Cardiac muscle cell (in vitro differentiated cells and primary cell): Measurements from ENCODE around the gene SH3BP2. TPM values are rescaled to one million over a fixed set of nuclear protein-coding genes. Genes with fewer than 3 reads are reported as not detected.

Experiments used
- DNase-seq, 2 donors: peaks; one replicate each; pipeline versions ENCODE4 v3.0.0 to v3.0.0-alpha.2; 2010 to 2017; ENCODE audit warnings: low read depth in 1 of 2, low spot score in 1 of 2
- H3K27ac ChIP-seq: fragments of 200-600 bp; sonication (generic); 2 replicates; pipeline ENCODE4 v1.5.1; 2016
- H3K27me3 ChIP-seq: fragments of 200-600 bp; sonication (generic); 2 replicates; pipeline ENCODE4 v1.6.0; 2016; ENCODE audit warnings: control low read depth
- H3K36me3 ChIP-seq: fragments of 200-600 bp; sonication (generic); 2 replicates; pipeline ENCODE4 v1.5.1; 2016; ENCODE audit warnings: control low read depth
- H3K4me1 ChIP-seq: fragments of 200-600 bp; sonication (generic); 2 replicates; pipeline ENCODE4 v1.8.1; 2017; ENCODE audit warnings: low read depth, mild to moderate bottlenecking, mixed run types
- H3K4me3 ChIP-seq: fragments of 200-600 bp; sonication (generic); 2 replicates; pipeline ENCODE4 v1.5.1; 2016; ENCODE audit warnings: mild to moderate bottlenecking
- H3K9me3 ChIP-seq: fragments of 200-600 bp; sonication (generic); 2 replicates; pipeline ENCODE4 v1.5.1; 2017; ENCODE audit warnings: low read depth, mild to moderate bottlenecking, control low read depth
- CTCF ChIP-seq: IDR thresholded peaks from 2 replicates; pipeline ENCODE4 v1.5.1; 2012; ENCODE audit warnings: low read depth, mild to moderate bottlenecking, low read length
- polyA plus RNA-seq: library from polyadenylated mRNA; unstranded; fragments of >200 nt; fragmentation: Nextera tagmentation; extraction: Ambion mirVana; gene quantifications from 2 replicates; pipeline ENCODE4 v1.2.1, GENCODE V29; 2016
- total RNA-seq: library from RNA; depleted of rRNA; stranded (reverse); fragments of >200 nt; gene quantifications from 2 replicates; pipeline ENCODE4 v1.2.3, GENCODE V29; 2016

SH3BP2 gene
- total and polyA plus RNA-seq, 2 experiments from 2014 or later = 8.5 to 31.7 TPM

- no peaks in the 10 kb centered on the region for H3K36me3 ChIP-seq
- no peak overlapping the region for H3K4me3 ChIP-seq
These were observed 43.5 kb downstream of the SH3BP2 start for GRCh38 chr4:2836391-2836859.

GRCh38 chr4:2837110-2837903, 44.4 kb downstream of the SH3BP2 start:
- Histone ChIP-seq H3K4me3 (no peak overlapping the region), H3K9me3 (no peaks in the 10 kb centered on the region), H3K4me1 (peaks cover under 1% of the 10 kb centered on the region), H3K36me3 (no peaks in the 10 kb centered on the region), H3K27me3 (no peaks in the 10 kb centered on the region), H3K27ac (no peak overlapping the region)
- DNase-seq = no peak
- no peak for TF ChIP-seq CTCF

More at GRCh38 chr4:2836391-2836859, 43.5 kb downstream of the SH3BP2 start:
- no peaks in the 10 kb centered on the region for H3K4me1 ChIP-seq
- no peak overlapping the region for H3K27ac ChIP-seq
- DNase-seq = no peak
- H3K9me3 ChIP-seq = no peaks in the 10 kb centered on the region
- H3K27me3 ChIP-seq = no peaks in the 10 kb centered on the region
- no peak for TF ChIP-seq CTCF

GRCh38 chr4:2837904-2838496, 45.1 kb downstream of the SH3BP2 start:
- no peaks in the 10 kb centered on the region for H3K9me3 ChIP-seq
- peaks cover 7% of the 10 kb centered on the region for H3K4me1 ChIP-seq
- DNase-seq = peak in 1 of 2 donors; percentile 78
- H3K27ac ChIP-seq = no peak overlapping the region
- TF ChIP-seq CTCF = no peak
- H3K36me3 ChIP-seq = no peaks in the 10 kb centered on the region
- H3K4me3 ChIP-seq = no peak overlapping the region
- H3K27me3 ChIP-seq = no peaks in the 10 kb centered on the region

- TF ChIP-seq CTCF = no peak
- Histone ChIP-seq H3K27ac (no peak overlapping the region), H3K9me3 (no peaks in the 10 kb centered on the region), H3K36me3 (no peaks in the 10 kb centered on the region), H3K4me1 (peaks cover 7% of the 10 kb centered on the region), H3K4me3 (no peak overlapping the region), H3K27me3 (no peaks in the 10 kb centered on the region)
- no peak for DNase-seq
These were observed 46.2 kb downstream of the SH3BP2 start for GRCh38 chr4:2839060-2839459.

GRCh38 chr4:2842687-2843262, 49.9 kb downstream of the SH3BP2 start:
- Histone ChIP-seq H3K36me3 (no peaks in the 10 kb centered on the region), H3K4me3 (peak overlapping the region; percentile 87), H3K9me3 (no peaks in the 10 kb centered on the region), H3K27ac (peak overlapping the region; percentile 92), H3K4me1 (peaks cover 8% of the 10 kb centered on the region), H3K27me3 (no peaks in the 10 kb centered on the region)
- TF ChIP-seq CTCF = no peak
- DNase-seq = peak; percentile 30 to 47
